Psoas muscle (tissue), 8 donors: ENCODE data around the gene MAP2K2. TPM values are rescaled to one million over a fixed set of nuclear protein-coding genes. Genes with fewer than 3 reads are reported as not detected.

Experiments
- ATAC-seq, 4 donors: fragments of 200-7000 bp; cut with Tn5 transposase; one replicate each; pipeline ENCODE4 v1.9.1; 2020; ENCODE audit warnings: moderate library complexity in 3 of 4, mild to moderate bottlenecking in 2 of 4
- DNase-seq, 2 donors: peaks; one replicate each; pipeline ENCODE4 v3.0.0-alpha.2; 2020
- H3K27ac ChIP-seq: fragments of 200-600 bp; one replicate; pipeline ENCODE4 v1.8.0; 2022
- H3K27me3 ChIP-seq, 3 donors: fragments of 200-600 bp in 1 of 3; one replicate each; pipeline versions ENCODE4 v1.6.1 to v1.8.0; 2013 to 2022; ENCODE audit warnings: low read length in 2 of 3, mild to moderate bottlenecking in 2 of 3, moderate library complexity in 1 of 3; ENCODE audit not compliant: insufficient read depth in 3 of 3
- H3K36me3 ChIP-seq, 2 donors: fragments of 200-600 bp in 1 of 2; one replicate each; pipeline versions ENCODE4 v1.6.1 to v1.8.0; 2013 to 2022; ENCODE audit warnings: low read depth in 1 of 2, mild to moderate bottlenecking in 1 of 2, moderate library complexity in 1 of 2; ENCODE audit not compliant: insufficient read depth in 1 of 2
- H3K4me1 ChIP-seq: fragments of 200-600 bp; one replicate; pipeline ENCODE4 v1.8.0; 2022
- H3K4me3 ChIP-seq: fragments of 200-600 bp; one replicate; pipeline ENCODE4 v1.8.0; 2022; ENCODE audit warnings: mild to moderate bottlenecking
- H3K9me3 ChIP-seq: fragments of 200-600 bp; one replicate; pipeline ENCODE4 v1.8.0; 2022
- CTCF ChIP-seq: fragments of 200-600 bp; IDR thresholded peaks from one replicate; pipeline ENCODE4 v1.8.0; 2022; ENCODE audit warnings: antibody characterized with exemption
- WGBS, 3 donors: extraction: QIAGEN DNeasy Blood & Tissue Kit; methylation state at CpG; one replicate each; pipeline versions ENCODE4 v1.1.6 to v1.1.7; 2013; 5-methylcytosine and 5-hydroxymethylcytosine counted together
- intact Hi-C, 2 donors: fragments of 100-400 bp; cut with DNase I; formaldehyde crosslinking; loops; one replicate each; pipeline versions ENCODE4 v1.11.0 to v1.14.2; 2022
- polyA plus RNA-seq, 3 donors: library from polyadenylated mRNA; stranded (reverse); fragments of 200-250 nt; gene quantifications; one replicate each; pipeline ENCODE4 v1.2.3, GENCODE V29; 2013
- total RNA-seq, 4 donors: library from RNA; stranded (reverse); fragmentation: NEBNext Ultra II Directional in 2 of 4; extraction: Animal tissue kit (Norgen Biotek cat#: 25700) in 2 of 4; gene quantifications; one replicate each; pipeline versions ENCODE4 v1.2.1 to v1.2.4, GENCODE V29; 2021 to 2023
- donor health status: healthy with polysubstance abuse.
- donor health status: DM: no; HTN: no; CAD: no; lungs with moderate emphysema.
- donor health status: Bipolar disorder and iron deficiency.
- donor health status: healthy.
- donor health status: DM: yes; HTN: yes; CAD: no.
- donor health status: DM: no; HTN: no; CAD: no.
- donor health status: DM: no; HTN: no; CAD: no.
- donor health status: DM: yes; HTN: yes; CAD: no.

The MAP2K2 gene
- total and polyA plus RNA-seq, 7 donors, result 136 to 290 (median 189) TPM

DNA sequence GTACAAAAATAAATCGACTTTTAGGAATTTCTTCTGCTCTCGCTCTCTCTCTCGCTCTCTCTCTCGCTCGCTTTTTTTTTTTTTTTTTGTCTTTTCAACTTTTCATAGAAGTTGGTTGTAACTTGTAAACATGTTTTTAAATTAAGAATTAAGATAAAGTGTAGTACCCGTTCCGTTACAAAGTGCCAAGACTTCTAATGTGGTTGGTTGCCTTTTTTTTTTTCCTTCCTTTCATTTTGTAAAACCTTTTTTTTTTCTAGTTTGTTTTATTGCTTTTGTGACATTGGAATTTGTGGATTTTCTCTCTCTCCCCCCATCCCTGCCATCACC is 77.6 kb downstream of the MAP2K2 start:
- Histone ChIP-seq H3K36me3 (peaks cover 0 to 34% of the 10 kb centered on the region in 2 donors), H3K9me3 (no peaks in the 10 kb centered on the region), H3K27me3 (no peaks in the 10 kb centered on the region), H3K27ac (no peak overlapping the region), H3K4me1 (peaks cover 20% of the 10 kb centered on the region), H3K4me3 (no peak overlapping the region)
- intact Hi-C loops, result loop anchor here in 1 of 2 donors (5.0 kb wide), 1 partner anchor 34 kb away; no protein-coding TSS in a partner anchor
- no peak for TF ChIP-seq CTCF
- ATAC-seq (no peak), DNase-seq (no peak)
- WGBS, 3 donors, result 87 to 92% (median 89%) methylated on average over 7 of the region's 7 CpGs

DNA sequence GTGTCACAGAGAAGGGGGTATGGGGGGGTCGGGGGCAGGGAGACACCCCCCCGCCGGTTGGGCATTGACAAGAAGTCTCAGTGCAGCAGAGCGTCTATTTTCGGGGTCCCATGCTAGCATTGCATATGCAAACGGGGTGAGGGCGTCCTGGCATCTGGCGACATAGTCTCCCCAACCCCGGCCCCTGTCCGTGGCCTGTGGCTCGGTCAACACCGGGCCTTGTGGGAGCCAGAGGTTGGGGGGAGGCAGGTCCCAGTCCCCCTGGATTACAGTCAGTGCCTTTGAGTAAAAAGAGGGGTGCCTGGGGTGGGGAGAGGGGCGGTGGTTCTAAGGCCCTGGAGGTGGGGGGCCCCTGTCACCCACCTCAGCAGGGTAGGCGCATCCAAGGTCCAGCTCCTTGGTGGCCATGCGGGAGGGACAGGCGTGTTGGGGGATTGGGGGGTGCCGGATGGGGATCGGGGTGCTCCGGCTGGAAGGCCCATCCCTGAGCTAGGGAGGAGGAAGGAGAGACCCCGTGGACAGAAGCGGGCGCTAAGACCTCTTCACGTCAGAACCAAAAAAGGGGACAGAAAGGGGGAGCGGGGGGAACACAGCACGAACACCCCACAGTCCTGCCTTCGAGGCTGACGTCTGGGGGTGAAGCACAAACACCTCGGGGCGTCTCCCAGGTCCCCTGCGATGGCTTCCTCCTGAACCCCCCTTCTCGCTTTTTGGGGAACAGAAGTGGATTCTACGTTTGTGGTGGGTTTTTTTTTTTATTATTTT is 78.1 kb downstream of the MAP2K2 start:
- peaks cover 0 to 33% of the 10 kb centered on the region in 2 donors for H3K36me3 ChIP-seq

GRCh38 chr19:4044990-4045465 is 78.9 kb downstream of the MAP2K2 start:
- no peak overlapping the region for H3K4me3 ChIP-seq
- H3K27me3 ChIP-seq, result no peaks in the 10 kb centered on the region
- no peak for ATAC-seq
- DNase-seq, result no peak
- H3K27ac ChIP-seq, result no peak overlapping the region
- H3K36me3 ChIP-seq, result peaks cover 0 to 27% of the 10 kb centered on the region in 2 donors
- intact Hi-C loops, result loop anchor here in 1 of 2 donors (5.0 kb wide), 1 partner anchor 33 kb away; no protein-coding TSS in a partner anchor
- no peak for TF ChIP-seq CTCF
- H3K9me3 ChIP-seq, result no peaks in the 10 kb centered on the region
- 71 to 77% (median 76%) methylated on average over 20 to 21 of the region's 21 CpGs for WGBS, 3 donors
- H3K4me1 ChIP-seq, result peaks cover 15% of the 10 kb centered on the region

More for the DNA sequence above, 78.1 kb downstream of the MAP2K2 start:
- DNase-seq, result no peak
- Histone ChIP-seq H3K9me3 (no peaks in the 10 kb centered on the region), H3K27ac (no peak overlapping the region), H3K4me3 (no peak overlapping the region), H3K4me1 (peaks cover 20% of the 10 kb centered on the region), H3K27me3 (no peaks in the 10 kb centered on the region)
- TF ChIP-seq CTCF, result no peak
- intact Hi-C loops, result loop anchor here in 1 of 2 donors (5.0 kb wide), 1 partner anchor 33 kb away; no protein-coding TSS in a partner anchor
- ATAC-seq, result no peak
- WGBS, 3 donors, result 88% methylated on average over 32 of the region's 32 CpGs

- H3K4me3 ChIP-seq, result no peak overlapping the region
- ATAC-seq (no peak), DNase-seq (no peak)
- 89 to 90% (median 89%) methylated on average over 31 of the region's 31 CpGs for WGBS, 3 donors
- no peaks in the 10 kb centered on the region for H3K9me3 ChIP-seq
- no peak for TF ChIP-seq CTCF
- peaks cover 0 to 30% of the 10 kb centered on the region in 2 donors for H3K36me3 ChIP-seq
- H3K27ac ChIP-seq, result no peak overlapping the region
- H3K4me1 ChIP-seq, result peaks cover 8% of the 10 kb centered on the region
- intact Hi-C loops, result no loop called here
- H3K27me3 ChIP-seq, result no peaks in the 10 kb centered on the region
Measured at GRCh38 chr19:4043966-4044715, 79.8 kb downstream of the MAP2K2 start.
